ENCODE results near the gene NFASC.

The NFASC gene

GRCh38 chr1:204871405-204872037 is 859 bp downstream of the NFASC start:
- Histone ChIP-seq H3K36me3 (ENCODE audit: control insufficient read depth, insufficient read depth, low read length) (no peaks in the 10 kb centered on the region), H3K9me3 (ENCODE audit: control insufficient read depth, low read length) (no peaks in the 10 kb centered on the region), H3K4me3 (ENCODE audit: insufficient read depth, low read depth, low read length) (no peak overlapping the region), H3K27ac (ENCODE audit: insufficient read depth, low read depth, low read length, poor library complexity, severe bottlenecking) (no peak overlapping the region), H3K4me1 (ENCODE audit: control insufficient read depth, insufficient read depth, low read length) (no peaks in the 10 kb centered on the region), H3K27me3 (ENCODE audit: control insufficient read depth, insufficient read depth, low read length, poor library complexity, severe bottlenecking) (no peaks in the 10 kb centered on the region)
- WGBS, 2 experiments, result 94 to 95% methylated on average over 5 of the region's 5 CpGs

GRCh38 chr1:204872262-204872881 is 1.7 kb downstream of the NFASC start:
- WGBS, 2 experiments, result 93 to 95% methylated on average over 6 of the region's 6 CpGs
- Histone ChIP-seq H3K27ac (ENCODE audit: insufficient read depth, low read depth, low read length, poor library complexity, severe bottlenecking) (no peak overlapping the region), H3K4me1 (ENCODE audit: control insufficient read depth, insufficient read depth, low read length) (no peaks in the 10 kb centered on the region)

DNA sequence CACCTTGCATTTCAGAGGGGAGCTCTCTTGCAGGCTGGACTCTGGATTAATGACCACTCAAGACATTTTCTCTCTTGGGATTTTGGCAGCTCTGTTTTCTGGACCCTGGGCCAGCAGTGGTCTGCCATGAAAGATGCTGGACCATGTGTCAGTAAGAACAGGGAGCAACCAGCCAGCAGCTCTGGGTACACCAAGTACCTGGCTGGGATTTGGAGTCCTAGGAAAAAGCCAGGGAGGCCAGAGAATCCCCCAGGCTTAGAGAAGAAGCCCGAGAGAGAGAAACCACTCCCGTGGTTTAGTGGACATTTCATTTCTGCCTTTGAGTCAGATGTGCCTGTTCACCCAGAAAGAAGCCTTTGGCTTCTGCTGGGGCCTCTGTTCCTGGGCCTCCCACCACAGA is 2.5 kb downstream of the NFASC start:
- Histone ChIP-seq H3K27ac (ENCODE audit: insufficient read depth, low read depth, low read length, poor library complexity, severe bottlenecking) (no peak overlapping the region), H3K4me3 (ENCODE audit: insufficient read depth, low read depth, low read length) (no peak overlapping the region), H3K4me1 (ENCODE audit: control insufficient read depth, insufficient read depth, low read length) (no peaks in the 10 kb centered on the region), H3K27me3 (ENCODE audit: control insufficient read depth, insufficient read depth, low read length, poor library complexity, severe bottlenecking) (no peaks in the 10 kb centered on the region), H3K36me3 (ENCODE audit: control insufficient read depth, insufficient read depth, low read length) (no peaks in the 10 kb centered on the region), H3K9me3 (ENCODE audit: control insufficient read depth, low read length) (no peaks in the 10 kb centered on the region)
- 93 to 96% methylated on average over 2 of the region's 2 CpGs for WGBS, 2 experiments

More at GRCh38 chr1:204872262-204872881, 1.7 kb downstream of the NFASC start:
- Histone ChIP-seq H3K36me3 (ENCODE audit: control insufficient read depth, insufficient read depth, low read length) (no peaks in the 10 kb centered on the region), H3K4me3 (ENCODE audit: insufficient read depth, low read depth, low read length) (no peak overlapping the region), H3K27me3 (ENCODE audit: control insufficient read depth, insufficient read depth, low read length, poor library complexity, severe bottlenecking) (no peaks in the 10 kb centered on the region), H3K9me3 (ENCODE audit: control insufficient read depth, low read length) (no peaks in the 10 kb centered on the region)

- Histone ChIP-seq H3K4me3 (ENCODE audit: insufficient read depth, low read depth, low read length) (no peak overlapping the region), H3K9me3 (ENCODE audit: control insufficient read depth, low read length) (no peaks in the 10 kb centered on the region), H3K4me1 (ENCODE audit: control insufficient read depth, insufficient read depth, low read length) (no peaks in the 10 kb centered on the region), H3K36me3 (ENCODE audit: control insufficient read depth, insufficient read depth, low read length) (no peaks in the 10 kb centered on the region), H3K27ac (ENCODE audit: insufficient read depth, low read depth, low read length, poor library complexity, severe bottlenecking) (no peak overlapping the region), H3K27me3 (ENCODE audit: control insufficient read depth, insufficient read depth, low read length, poor library complexity, severe bottlenecking) (no peaks in the 10 kb centered on the region)
- 92 to 93% methylated on average over 2 of the region's 2 CpGs for WGBS, 2 experiments
These were observed 3.1 kb downstream of the NFASC start for GRCh38 chr1:204873714-204874113.

GRCh38 chr1:204874274-204874673 is 3.6 kb downstream of the NFASC start:
- Histone ChIP-seq H3K36me3 (ENCODE audit: control insufficient read depth, insufficient read depth, low read length) (no peaks in the 10 kb centered on the region), H3K4me1 (ENCODE audit: control insufficient read depth, insufficient read depth, low read length) (no peaks in the 10 kb centered on the region), H3K4me3 (ENCODE audit: insufficient read depth, low read depth, low read length) (no peak overlapping the region), H3K9me3 (ENCODE audit: control insufficient read depth, low read length) (no peaks in the 10 kb centered on the region), H3K27ac (ENCODE audit: insufficient read depth, low read depth, low read length, poor library complexity, severe bottlenecking) (no peak overlapping the region), H3K27me3 (ENCODE audit: control insufficient read depth, insufficient read depth, low read length, poor library complexity, severe bottlenecking) (no peaks in the 10 kb centered on the region)
- WGBS, 2 experiments, result 91 to 92% methylated on average over 10 of the region's 10 CpGs

GRCh38 chr1:204875255-204875654 is 4.6 kb downstream of the NFASC start:
- Histone ChIP-seq H3K36me3 (ENCODE audit: control insufficient read depth, insufficient read depth, low read length) (no peaks in the 10 kb centered on the region), H3K4me3 (ENCODE audit: insufficient read depth, low read depth, low read length) (no peak overlapping the region), H3K4me1 (ENCODE audit: control insufficient read depth, insufficient read depth, low read length) (no peaks in the 10 kb centered on the region), H3K9me3 (ENCODE audit: control insufficient read depth, low read length) (no peaks in the 10 kb centered on the region), H3K27me3 (ENCODE audit: control insufficient read depth, insufficient read depth, low read length, poor library complexity, severe bottlenecking) (no peaks in the 10 kb centered on the region), H3K27ac (ENCODE audit: insufficient read depth, low read depth, low read length, poor library complexity, severe bottlenecking) (no peak overlapping the region)
- 47 to 69% methylated on average over 4 of the region's 4 CpGs for WGBS, 2 experiments

DNA sequence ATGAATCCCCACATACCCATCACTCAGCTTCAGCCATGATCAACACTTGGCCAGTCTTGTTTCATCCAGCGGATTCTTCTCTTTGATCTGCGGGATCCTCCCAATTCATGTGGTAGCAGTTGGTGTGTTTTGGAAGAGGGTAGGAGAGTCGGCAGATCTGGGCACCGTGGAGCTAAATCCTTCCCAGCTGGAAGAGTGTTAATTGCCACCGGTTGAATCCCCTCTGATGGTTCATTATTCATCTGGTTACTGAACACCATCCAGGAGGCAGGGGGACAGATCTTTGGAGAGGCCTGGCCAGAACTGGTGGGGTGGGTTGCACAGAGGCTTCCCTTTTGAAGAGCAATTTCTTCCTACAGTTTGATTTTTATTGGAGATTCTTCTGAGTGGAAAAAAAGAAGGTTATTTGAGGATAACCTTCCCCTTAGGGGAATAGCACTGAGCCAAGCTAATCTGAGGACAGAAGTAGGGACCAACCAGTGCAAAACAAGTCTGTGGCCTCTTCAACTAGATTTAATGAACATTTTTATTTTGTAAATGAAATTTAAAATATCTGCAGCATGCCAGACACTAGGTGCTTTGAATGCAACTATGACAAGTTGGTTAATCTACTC is 8.1 kb downstream of the NFASC start:
- no peaks in the 10 kb centered on the region for H3K9me3 ChIP-seq (ENCODE audit: control insufficient read depth, low read length)
- H3K4me3 ChIP-seq (ENCODE audit: insufficient read depth, low read depth, low read length), result no peak overlapping the region
- H3K4me1 ChIP-seq (ENCODE audit: control insufficient read depth, insufficient read depth, low read length), result peaks cover 12% of the 10 kb centered on the region
- no peaks in the 10 kb centered on the region for H3K27me3 ChIP-seq (ENCODE audit: control insufficient read depth, insufficient read depth, low read length, poor library complexity, severe bottlenecking)
- 37 to 39% methylated on average over 5 of the region's 5 CpGs for WGBS, 2 experiments
- no peaks in the 10 kb centered on the region for H3K36me3 ChIP-seq (ENCODE audit: control insufficient read depth, insufficient read depth, low read length)
- no peak overlapping the region for H3K27ac ChIP-seq (ENCODE audit: insufficient read depth, low read depth, low read length, poor library complexity, severe bottlenecking)

DNA sequence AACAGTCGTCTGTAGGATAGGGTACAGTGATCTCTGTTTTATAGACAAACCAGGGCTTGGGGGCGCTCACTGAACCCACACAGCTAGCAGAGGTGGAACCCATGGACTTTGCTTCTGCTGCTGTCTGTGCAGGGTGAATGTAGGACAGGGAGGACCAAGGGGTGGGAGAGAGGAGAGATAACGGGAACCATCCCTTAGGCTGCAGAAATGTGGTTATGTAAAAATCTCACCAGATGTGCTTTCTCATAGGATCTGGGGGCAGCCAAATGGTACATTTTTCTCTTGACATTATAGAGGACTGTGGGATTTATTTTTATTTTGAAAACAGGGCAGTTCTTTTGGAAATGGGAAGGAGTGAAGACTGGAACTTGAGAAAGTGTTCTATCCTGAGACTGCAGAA is 8.7 kb downstream of the NFASC start:
- Histone ChIP-seq H3K9me3 (ENCODE audit: control insufficient read depth, low read length) (no peaks in the 10 kb centered on the region), H3K4me1 (ENCODE audit: control insufficient read depth, insufficient read depth, low read length) (peaks cover 13% of the 10 kb centered on the region), H3K27me3 (ENCODE audit: control insufficient read depth, insufficient read depth, low read length, poor library complexity, severe bottlenecking) (no peaks in the 10 kb centered on the region), H3K27ac (ENCODE audit: insufficient read depth, low read depth, low read length, poor library complexity, severe bottlenecking) (no peak overlapping the region), H3K36me3 (ENCODE audit: control insufficient read depth, insufficient read depth, low read length) (no peaks in the 10 kb centered on the region), H3K4me3 (ENCODE audit: insufficient read depth, low read depth, low read length) (no peak overlapping the region)
- 91 to 94% methylated on average over 3 of the region's 3 CpGs for WGBS, 2 experiments

GRCh38 chr1:204880906-204881305 is 10.2 kb downstream of the NFASC start:
- H3K9me3 ChIP-seq (ENCODE audit: control insufficient read depth, low read length), result no peaks in the 10 kb centered on the region
- no peaks in the 10 kb centered on the region for H3K27me3 ChIP-seq (ENCODE audit: control insufficient read depth, insufficient read depth, low read length, poor library complexity, severe bottlenecking)
- no peaks in the 10 kb centered on the region for H3K36me3 ChIP-seq (ENCODE audit: control insufficient read depth, insufficient read depth, low read length)
- peaks cover 13% of the 10 kb centered on the region for H3K4me1 ChIP-seq (ENCODE audit: control insufficient read depth, insufficient read depth, low read length)
- 90 to 91% methylated on average over 7 of the region's 7 CpGs for WGBS, 2 experiments
- no peak overlapping the region for H3K4me3 ChIP-seq (ENCODE audit: insufficient read depth, low read depth, low read length)
- no peak overlapping the region for H3K27ac ChIP-seq (ENCODE audit: insufficient read depth, low read depth, low read length, poor library complexity, severe bottlenecking)

DNA sequence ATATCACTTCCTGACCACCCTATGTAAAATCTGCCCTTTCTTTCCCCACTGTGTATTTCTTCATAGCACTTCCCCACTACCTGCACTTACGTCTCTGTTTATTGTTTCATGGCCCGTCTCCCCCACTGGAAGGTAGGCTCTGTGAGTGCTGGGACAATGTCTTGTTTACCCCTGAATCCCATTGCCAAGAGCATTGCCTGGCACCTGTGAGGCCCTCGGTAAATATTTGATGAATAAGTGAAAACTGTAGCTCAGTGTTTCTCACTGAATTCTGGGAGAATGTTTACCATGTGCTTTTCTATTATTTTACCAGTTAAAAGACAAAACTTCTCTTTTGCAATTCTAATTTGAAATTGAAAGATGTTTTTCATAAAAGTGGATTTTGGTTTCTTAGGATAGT is 11.8 kb downstream of the NFASC start:
- Histone ChIP-seq H3K27ac (ENCODE audit: insufficient read depth, low read depth, low read length, poor library complexity, severe bottlenecking) (no peak overlapping the region), H3K9me3 (ENCODE audit: control insufficient read depth, low read length) (no peaks in the 10 kb centered on the region), H3K4me1 (ENCODE audit: control insufficient read depth, insufficient read depth, low read length) (peaks cover 13% of the 10 kb centered on the region), H3K27me3 (ENCODE audit: control insufficient read depth, insufficient read depth, low read length, poor library complexity, severe bottlenecking) (no peaks in the 10 kb centered on the region), H3K36me3 (ENCODE audit: control insufficient read depth, insufficient read depth, low read length) (no peaks in the 10 kb centered on the region), H3K4me3 (ENCODE audit: insufficient read depth, low read depth, low read length) (no peak overlapping the region)
- WGBS, 2 experiments, result 79 to 94% methylated on average over 3 of the region's 3 CpGs
